ENCODE data around the gene CFHR3. TPM values are rescaled to one million over a fixed set of nuclear protein-coding genes. Genes with fewer than 3 reads are reported as not detected.
"Not testable (repeated sequence)": the region's sequence is repeated elsewhere in the genome, so short reads cannot be mapped to it uniquely, and the experiment has no call there.

CFHR3 gene
- total RNA-seq, 4 donors from 2014 or later, result 0.42 TPM; not detected in 3

DNA sequence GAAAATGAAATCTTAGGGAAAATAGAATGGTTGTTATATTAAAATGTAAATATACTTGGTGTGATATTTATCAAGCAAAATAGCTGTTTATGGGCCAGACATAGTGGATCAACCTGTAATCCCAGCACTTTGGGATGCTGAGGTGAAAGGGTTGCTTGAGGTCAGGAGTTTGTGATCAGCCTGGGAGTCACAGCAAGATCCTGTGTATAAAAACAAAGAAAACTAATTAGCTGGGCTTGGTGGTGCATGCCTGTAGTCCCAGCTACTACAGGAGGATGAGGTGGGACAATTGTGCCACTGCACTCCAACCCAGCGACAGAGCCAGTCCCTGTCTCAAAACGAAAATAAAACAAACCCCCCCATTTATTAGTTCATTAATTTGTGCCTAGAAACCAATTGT lies 23.3 kb downstream of the CFHR3 start:
- no peak overlapping the region for H3K4me3 ChIP-seq (ENCODE audit: low read depth, poor library complexity, severe bottlenecking)
- 25 to 50% methylated on average over 2 of the region's 2 CpGs for WGBS, 2 donors
- TF ChIP-seq POLR2A (IDR thresholded peaks at IDR 0.05), result no peak
- TF ChIP-seq, protein P1, sequence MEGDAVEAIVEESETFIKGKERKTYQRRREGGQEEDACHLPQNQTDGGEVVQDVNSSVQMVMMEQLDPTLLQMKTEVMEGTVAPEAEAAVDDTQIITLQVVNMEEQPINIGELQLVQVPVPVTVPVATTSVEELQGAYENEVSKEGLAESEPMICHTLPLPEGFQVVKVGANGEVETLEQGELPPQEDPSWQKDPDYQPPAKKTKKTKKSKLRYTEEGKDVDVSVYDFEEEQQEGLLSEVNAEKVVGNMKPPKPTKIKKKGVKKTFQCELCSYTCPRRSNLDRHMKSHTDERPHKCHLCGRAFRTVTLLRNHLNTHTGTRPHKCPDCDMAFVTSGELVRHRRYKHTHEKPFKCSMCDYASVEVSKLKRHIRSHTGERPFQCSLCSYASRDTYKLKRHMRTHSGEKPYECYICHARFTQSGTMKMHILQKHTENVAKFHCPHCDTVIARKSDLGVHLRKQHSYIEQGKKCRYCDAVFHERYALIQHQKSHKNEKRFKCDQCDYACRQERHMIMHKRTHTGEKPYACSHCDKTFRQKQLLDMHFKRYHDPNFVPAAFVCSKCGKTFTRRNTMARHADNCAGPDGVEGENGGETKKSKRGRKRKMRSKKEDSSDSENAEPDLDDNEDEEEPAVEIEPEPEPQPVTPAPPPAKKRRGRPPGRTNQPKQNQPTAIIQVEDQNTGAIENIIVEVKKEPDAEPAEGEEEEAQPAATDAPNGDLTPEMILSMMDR (IDR thresholded peaks at IDR 0.05), result no peak
- intact Hi-C loops (cut with DNase I; ENCODE audit: low total_unique reads), result no loop called here
- DNase-seq (ENCODE audit: low spot score in 2 of 2), result no peak

DNA sequence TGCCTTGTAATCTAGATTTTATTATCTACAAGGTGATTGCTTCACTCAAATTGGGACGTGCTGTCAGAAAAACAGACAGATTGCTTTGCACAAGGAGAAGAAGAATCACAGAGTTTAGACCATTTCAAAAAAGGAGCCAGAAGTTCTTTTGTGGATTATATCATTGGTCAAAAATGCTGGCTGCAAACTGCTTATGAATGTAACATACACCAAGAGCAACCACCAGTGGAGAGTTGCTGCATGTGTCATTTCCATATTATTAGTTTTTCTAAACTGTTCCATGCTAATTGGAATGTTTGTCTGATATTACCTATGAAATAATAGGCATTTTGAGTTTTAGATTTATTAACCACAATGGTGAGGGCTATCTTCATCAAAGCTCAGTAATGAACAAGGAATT lies 27.3 kb downstream of the CFHR3 start:
- H3K4me3 ChIP-seq (ENCODE audit: low read depth, poor library complexity, severe bottlenecking); DNase-seq (ENCODE audit: low spot score in 2 of 2); intact Hi-C loops (cut with DNase I; ENCODE audit: low total_unique reads): not testable (repeated sequence)
- WGBS, 2 donors, result 71 to 88% methylated on average over 1 of the region's 1 CpG

DNA sequence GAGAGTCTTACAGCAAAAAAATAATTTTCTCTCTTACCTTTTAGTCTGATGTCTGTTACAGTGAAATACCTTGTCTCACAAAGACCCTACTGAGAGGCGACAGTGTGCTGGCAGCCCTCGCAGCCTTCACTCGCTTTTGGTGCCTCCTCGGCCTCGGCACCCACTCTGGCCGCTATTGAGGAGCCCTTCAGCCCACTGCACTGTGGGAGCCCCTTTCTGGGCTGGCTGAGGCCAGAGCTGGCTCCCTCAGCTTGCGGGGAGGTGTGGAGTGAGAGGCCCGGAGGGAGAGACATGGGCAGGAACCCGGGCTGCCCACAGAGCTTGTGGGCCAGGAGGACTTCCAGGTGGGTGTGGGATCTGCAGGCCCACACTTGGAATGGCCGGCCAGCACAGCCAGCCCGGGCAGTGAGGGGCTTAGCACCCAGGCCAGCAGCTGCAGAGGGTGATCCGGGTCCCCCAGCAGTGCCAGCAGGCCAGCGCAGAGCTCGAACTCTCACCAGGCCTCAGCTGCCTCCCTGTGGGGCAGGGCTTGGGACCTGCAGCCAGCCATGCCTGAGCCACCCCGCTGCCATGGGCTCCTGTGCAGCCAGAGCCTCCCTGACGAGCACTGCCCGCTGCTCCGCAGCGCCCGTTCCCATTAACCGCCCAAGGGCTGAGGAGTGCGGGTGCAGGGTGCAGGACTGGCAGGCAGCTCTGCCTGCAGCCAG lies 34.0 kb downstream of the CFHR3 start:
- WGBS, 2 donors, result 93 to 100% methylated on average over 1 to 6 of the region's 22 CpGs
- intact Hi-C loops (cut with DNase I; ENCODE audit: low total_unique reads), result no loop called here
- H3K4me3 ChIP-seq (ENCODE audit: low read depth, poor library complexity, severe bottlenecking), result no peak overlapping the region
- no peak for DNase-seq (ENCODE audit: low spot score in 2 of 2)
- TF ChIP-seq, protein P1 (IDR thresholded peaks at IDR 0.05), result no peak
- TF ChIP-seq POLR2A (IDR thresholded peaks at IDR 0.05), result no peak

DNA sequence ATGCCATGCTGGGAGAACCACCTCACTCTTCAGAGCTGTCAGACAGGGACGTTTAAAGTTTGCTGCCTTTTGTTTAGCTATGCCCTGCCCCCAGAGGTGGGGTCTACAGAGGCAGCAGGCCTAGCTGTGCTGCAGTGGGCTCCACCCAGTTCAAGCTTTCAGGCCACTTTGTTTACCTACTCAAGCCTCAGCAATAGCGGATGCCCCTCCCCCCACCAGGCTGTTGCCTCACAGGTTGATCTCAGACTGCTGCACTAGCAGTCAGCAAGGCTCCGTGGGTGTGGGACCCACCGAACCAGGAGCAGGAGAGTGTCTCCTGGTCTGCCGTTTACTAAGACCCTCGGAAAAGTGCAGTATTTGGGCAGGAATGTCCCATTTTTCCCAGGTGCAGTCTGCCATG lies 42.8 kb downstream of the CFHR3 start:
- intact Hi-C loops (cut with DNase I; ENCODE audit: low total_unique reads); DNase-seq (ENCODE audit: low spot score in 2 of 2); H3K4me3 ChIP-seq (ENCODE audit: low read depth, poor library complexity, severe bottlenecking): not testable (repeated sequence)
- 20 to 63% methylated on average over 1 to 3 of the region's 6 CpGs for WGBS, 2 donors

DNA sequence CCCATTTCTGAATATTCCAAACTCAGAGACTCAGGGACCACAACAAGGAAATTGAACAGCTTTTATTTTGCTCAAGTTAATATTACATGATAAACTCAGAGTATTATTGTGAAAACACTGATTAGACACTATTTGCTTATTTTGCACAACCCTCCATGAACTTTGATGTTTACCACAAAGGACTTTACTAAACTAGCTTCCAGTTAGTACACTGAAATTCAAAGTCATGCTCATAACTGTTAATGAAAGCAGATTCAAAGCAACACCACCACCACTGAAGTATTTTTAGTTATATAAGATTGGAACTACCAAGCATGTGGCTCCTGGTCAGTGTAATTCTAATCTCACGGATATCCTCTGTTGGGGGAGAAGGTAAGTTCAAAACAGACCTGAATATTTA lies 44.9 kb downstream of the CFHR3 start, which contains the start of gene CFHR1:
TSS of gene CFHR1 (plus strand) at position 201 of the 400 bp plus-strand sequence. CDS start at position 315, 114 bp downstream.
- DNase-seq (ENCODE audit: low spot score in 2 of 2); H3K4me3 ChIP-seq (ENCODE audit: low read depth, poor library complexity, severe bottlenecking); intact Hi-C loops (cut with DNase I; ENCODE audit: low total_unique reads): not testable (repeated sequence)
- WGBS, 2 donors, result no CpG with 5 or more reads among the region's 1 CpG

DNA sequence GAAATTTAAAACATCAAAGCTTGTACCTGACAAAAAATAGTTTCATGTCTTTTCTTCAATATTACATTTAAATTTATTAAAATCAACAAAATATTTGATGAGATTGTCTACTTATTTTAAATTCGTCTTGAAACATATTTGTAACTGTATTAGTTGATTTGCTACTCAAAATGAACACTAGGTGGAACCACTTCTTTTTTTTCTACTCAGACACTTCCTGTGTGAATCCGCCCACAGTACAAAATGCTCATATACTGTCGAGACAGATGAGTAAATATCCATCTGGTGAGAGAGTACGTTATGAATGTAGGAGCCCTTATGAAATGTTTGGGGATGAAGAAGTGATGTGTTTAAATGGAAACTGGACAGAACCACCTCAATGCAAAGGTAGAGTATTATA lies 53.2 kb downstream of the CFHR3 start:
- intact Hi-C loops (cut with DNase I; ENCODE audit: low total_unique reads); DNase-seq (ENCODE audit: low spot score in 2 of 2); H3K4me3 ChIP-seq (ENCODE audit: low read depth, poor library complexity, severe bottlenecking): not testable (repeated sequence)
- 1 to 5% methylated on average over 4 of the region's 4 CpGs for WGBS, 2 donors

Other genes with a start within 250 kb of the CFHR3 start
- under 1 TPM; 0.34 to 0.97 (median 0.79) TPM for gene KCNT2, start 166.4 kb upstream of the CFHR3 start, total RNA-seq
- gene CFH, start 122.8 kb upstream of the CFHR3 start, total RNA-seq, result 100 to 1,000 TPM in 1 of 4 donors, 10 to 100 TPM in 3; 40.8 to 115 (median 56.6) TPM
- gene CFHR1, start 44.9 kb downstream of the CFHR3 start, total RNA-seq, result not detected
- not detected for gene CFHR4, start 113.2 kb downstream of the CFHR3 start, total RNA-seq
- gene CFHR2, start 168.9 kb downstream of the CFHR3 start, total RNA-seq, result not detected
- gene CFHR5, start 202.7 kb downstream of the CFHR3 start, total RNA-seq, result not detected